Activated naive CD4-positive, alpha-beta T cell treated with Interleukin-2 at 50 U/mL for 16 hours (primary cell): ENCODE measurements around the gene PCAT7.
"Not testable (repeated sequence)": the region's sequence is repeated elsewhere in the genome, so short reads cannot be mapped to it uniquely, and the experiment has no call there.

ENCODE experiments used
- DNase-seq: peaks from one replicate; pipeline ENCODE4 v3.0.0-alpha.2; 2020

The PCAT7 gene

DNA sequence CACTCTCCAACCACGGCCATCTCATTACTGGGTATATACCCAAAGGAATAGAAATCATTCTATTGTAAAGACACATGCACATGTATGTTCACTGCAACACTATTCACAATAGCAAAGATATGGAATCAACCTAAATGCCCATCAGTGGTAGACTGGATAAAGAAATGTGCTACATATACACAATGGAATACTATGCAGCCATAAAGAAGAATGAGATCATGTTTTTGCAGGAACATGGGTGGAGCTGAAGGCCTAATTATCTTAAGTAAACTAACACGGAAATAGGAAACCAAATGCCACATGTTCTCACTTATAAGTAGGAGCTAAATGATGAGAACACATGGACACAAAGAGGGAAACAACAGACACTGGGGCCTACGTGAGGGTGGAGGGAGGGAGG lies 9.4 kb downstream of the PCAT7 start:
- DNase-seq = not testable (repeated sequence)

DNA sequence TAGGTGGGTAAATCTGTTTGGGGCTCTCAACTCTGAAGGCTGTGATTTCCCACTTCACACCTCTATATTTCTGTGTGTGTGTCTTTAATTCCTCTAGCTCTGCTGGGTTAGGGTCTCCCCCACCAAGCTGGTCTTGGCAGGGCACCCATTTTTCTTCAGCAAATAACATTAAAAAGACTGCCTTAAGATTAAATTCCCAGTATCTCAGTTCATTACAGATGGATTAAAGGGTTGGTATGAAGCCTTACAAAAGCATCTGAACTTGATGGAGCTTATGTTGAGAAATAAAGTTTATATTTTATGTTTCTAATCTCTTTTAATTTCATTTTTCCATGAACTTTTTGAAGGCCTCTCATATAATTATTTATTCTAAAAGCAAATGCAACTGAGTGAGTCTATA lies 11.7 kb downstream of the PCAT7 start:
- no peak for DNase-seq

DNA sequence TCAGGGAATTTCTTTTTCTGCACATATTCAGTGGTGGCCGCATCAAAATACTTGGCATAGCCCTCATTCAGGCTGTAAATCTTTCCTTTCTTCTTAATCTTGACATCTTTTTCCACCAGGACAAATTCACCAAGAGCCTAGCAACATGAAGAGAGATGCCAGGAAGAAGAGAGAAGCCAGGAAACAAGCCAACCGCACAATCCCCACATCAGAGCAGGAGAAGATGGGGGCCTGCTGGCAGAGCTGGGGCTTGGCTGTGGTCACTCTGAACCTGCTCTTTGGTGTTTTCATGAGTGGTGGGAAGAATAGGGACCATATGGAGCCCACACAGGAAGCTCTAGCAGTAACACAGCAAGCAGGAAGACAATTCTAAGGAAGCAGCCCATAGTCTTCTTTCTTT lies 12.4 kb downstream of the PCAT7 start:
- DNase-seq = no peak

GRCh38 chr9:94568250-94568889 lies 13.5 kb downstream of the PCAT7 start:
- no peak for DNase-seq

DNA sequence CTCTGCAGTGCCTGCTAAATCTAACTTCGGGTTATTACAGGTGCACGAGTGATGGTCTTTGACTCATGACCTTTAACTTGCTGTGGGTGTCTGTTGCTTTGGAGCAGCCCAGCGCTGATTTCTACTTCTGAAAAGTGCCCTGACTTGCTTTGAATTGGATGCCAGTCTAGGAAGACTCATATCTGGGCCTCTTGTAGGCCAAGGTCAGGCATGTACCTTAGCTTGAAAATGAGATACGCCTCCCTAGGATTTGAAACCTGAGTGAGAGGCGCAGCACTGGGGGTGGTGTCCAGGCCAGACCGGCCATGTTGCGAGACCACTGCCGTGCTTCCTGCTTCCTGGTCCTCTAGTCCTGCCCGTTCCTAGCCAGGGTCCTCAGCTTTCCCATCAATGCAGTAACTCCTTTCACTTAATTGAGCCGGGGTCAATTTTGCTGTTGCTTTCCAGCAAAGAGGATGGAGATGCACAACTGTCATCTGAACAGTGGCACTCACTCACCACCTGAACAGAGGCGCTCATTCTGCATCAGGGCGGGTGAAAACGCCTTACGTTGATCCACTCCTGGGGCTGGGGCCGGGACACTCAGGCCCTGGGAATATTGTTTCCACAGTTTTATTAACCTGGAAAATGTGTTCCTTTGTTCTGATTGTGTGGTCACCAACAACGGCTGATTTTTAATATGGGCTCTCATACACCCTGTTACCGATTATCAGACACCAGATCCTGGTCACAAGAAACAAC lies 14.3 kb downstream of the PCAT7 start:
- DNase-seq = no peak

- no peak for DNase-seq
Measured at GRCh38 chr9:94576131-94576530, 21.2 kb downstream of the PCAT7 start.

DNA sequence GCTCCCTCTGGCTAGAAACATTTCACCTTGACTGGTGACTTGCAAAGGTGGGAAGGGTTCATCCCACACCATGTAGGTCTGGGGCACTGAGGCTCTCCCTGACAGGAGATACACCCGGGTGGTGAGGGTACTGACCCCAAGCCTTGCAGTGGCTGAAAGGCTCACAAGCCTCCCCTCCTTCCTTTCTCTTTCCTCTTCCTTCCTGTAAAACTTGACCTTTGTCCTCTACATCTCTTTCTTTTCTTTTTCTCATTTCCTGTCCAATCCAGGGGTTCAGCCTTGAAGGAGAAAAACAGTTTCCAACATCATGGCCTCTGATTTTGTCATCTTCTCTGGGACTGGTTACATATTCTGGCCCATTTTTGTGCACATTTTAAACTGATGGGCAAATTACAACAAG lies 22.2 kb downstream of the PCAT7 start:
- DNase-seq = no peak

- no peak for DNase-seq
Measured at GRCh38 chr9:94577571-94577970, 22.7 kb downstream of the PCAT7 start.

GRCh38 chr9:94581728-94582127 lies 26.8 kb downstream of the PCAT7 start:
- no peak for DNase-seq

GRCh38 chr9:94584555-94584954 lies 29.7 kb downstream of the PCAT7 start:
- DNase-seq = no peak

DNA sequence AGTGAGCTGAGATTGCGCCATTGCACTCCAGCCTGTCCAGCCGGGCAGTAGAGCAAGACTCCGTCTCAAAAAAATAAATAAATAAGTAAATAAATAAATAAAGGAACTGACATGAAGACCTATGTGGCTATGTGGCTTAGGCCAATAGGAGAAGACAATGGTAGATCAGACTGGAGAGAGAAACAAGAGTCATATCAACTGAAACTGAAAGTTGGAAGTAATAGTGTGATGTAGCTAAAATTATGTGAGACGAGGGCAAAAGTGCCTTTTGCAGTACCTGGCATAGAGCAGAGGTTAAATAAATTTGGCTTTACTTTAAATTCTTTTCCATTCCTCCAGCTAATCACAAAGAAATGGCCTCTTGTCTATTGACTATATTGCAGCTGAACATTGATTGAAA lies 31.4 kb downstream of the PCAT7 start:
- no peak for DNase-seq

GRCh38 chr9:94586814-94587213 lies 31.9 kb downstream of the PCAT7 start:
- no peak for DNase-seq

DNA sequence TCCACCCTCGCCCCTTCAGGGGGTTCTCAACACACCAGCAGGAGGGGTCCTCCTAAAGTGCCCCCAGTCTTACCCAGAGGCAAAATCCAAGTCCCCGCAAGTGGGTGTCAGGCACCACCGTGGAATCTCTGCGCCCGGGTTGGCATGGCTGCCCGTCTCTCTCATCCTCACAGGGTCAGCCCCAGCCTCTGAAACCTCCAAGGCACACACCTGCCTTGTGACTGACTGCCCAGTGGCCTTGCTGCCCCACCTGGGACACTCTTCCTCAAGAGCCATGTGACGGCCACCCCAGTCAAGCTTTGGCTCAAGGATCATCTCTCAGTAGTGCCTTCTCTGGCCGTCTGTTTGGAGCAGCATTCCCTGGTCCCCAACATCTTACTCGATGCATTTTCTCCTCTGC lies 33.8 kb downstream of the PCAT7 start:
- no peak for DNase-seq

- not testable (repeated sequence) for DNase-seq
Measured at GRCh38 chr9:94591046-94591545, 36.2 kb downstream of the PCAT7 start.

DNA sequence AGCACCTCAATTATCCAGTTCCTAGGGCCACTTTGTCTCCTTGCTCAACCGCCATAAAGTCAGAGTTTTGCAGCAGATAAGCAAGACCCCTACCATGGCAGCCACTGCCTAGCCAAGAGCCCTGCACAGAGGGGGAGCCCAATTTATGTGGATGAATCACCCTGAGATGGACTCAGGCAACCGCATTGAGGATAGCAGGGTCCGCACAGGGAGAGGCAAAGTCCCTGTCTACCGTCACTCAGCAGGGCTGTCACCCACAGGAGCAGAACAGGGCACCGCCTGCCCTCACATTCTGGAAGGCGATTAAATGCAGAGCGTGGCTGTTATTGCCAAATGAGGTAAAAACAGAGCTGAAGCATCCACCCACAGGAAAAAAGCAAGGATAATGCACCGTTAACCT lies 37.0 kb downstream of the PCAT7 start:
- no peak for DNase-seq

DNA sequence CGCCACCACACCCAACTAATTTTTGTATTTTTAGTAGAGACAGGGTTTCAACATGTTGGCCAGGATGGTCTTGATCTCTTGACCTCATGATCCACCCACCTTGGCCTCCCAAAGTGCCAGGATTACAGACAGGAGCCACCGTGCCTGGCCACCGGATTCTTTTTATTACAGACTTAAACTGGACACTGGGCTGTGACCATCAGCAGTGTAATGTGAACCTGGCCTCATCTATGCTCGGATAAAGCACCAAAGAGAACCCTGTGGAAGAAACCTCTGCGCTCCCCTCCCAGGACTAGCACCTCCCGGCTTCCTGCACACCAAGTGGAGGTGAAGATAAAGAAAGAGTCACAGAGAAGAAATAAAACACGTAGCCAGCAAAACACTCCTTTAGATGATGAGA lies 37.8 kb downstream of the PCAT7 start:
- DNase-seq = not testable (repeated sequence)

GRCh38 chr9:94593459-94594345 lies 38.8 kb downstream of the PCAT7 start, which contains the start of gene FBP2:
FBP2 (minus strand) TSS chr9:94593824; CDS start chr9:94593726, 98 bp downstream.
- DNase-seq = no peak

- DNase-seq = no peak
Measured at GRCh38 chr9:94599102-94599501, 44.2 kb downstream of the PCAT7 start.

DNA sequence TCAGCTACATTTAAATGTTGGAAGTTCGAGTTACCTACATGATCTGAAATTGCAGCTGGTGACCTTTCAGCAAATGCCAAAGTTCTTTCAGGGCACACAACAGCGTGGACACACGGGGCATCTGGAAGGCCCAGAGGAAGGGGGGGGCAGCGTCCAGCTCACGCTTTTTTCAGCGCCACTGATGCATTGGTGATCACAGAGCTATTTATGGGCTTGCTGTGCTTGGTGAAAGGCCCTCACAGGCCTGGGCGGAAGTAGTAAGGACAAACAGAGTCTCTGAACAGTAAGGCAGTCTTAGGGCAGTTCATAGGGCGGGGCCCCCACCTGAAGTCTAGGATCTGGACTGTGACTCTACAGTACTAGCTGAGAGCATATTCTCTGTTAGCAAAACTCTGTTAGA lies 45.4 kb downstream of the PCAT7 start:
- no peak for DNase-seq

GRCh38 chr9:94600715-94601114 lies 45.8 kb downstream of the PCAT7 start:
- DNase-seq = no peak

- no peak for DNase-seq
Measured at GRCh38 chr9:94602666-94603065, 47.8 kb downstream of the PCAT7 start.

GRCh38 chr9:94603259-94604160 lies 48.6 kb downstream of the PCAT7 start:
- peak; percentile 69 for DNase-seq
